SK-N-SH (cell line): ENCODE data around the gene CDH2. TPM values are rescaled to one million over a fixed set of nuclear protein-coding genes. Genes with fewer than 3 reads are reported as not detected.

Experiments
- CTCF ChIA-PET: fragments of 300-600, 350-600 bp; formaldehyde crosslinking; extraction: SDS; loops from one replicate; lab custom pipeline; 2021; lab: Yijun Ruan, JAX
- POLR2A ChIA-PET: fragments of 350-600 bp; sonication (Branson Sonifier 250); formaldehyde crosslinking; extraction: SDS; loops from one replicate; lab custom pipeline; 2020; ENCODE audit warnings: antibody characterized with exemption, inconsistent platforms; lab: Yijun Ruan, JAX
- DNase-seq: peaks from one replicate; pipeline ENCODE4 v3.0.0; 2012
- H2AFZ ChIP-seq: fragments of 200-600 bp; sonication (generic); 2 replicates; pipeline ENCODE4 v1.8.1; 2016; ENCODE audit warnings: antibody characterized with exemption, mild to moderate bottlenecking, low read depth
- H3F3A ChIP-seq: fragments of 200-600 bp; sonication (generic); replicated peaks from 2 replicates; pipeline ENCODE3; 2016; ENCODE audit warnings: antibody characterized with exemption, mild to moderate bottlenecking; ENCODE audit not compliant: insufficient read depth
- H3K27ac ChIP-seq, 2 experiments: fragments of 200-500 bp in 1 of 2; fragments of 200-600 bp in 1 of 2; sonication (Bioruptor generic) in 1 of 2; sonication (generic), shearing (Covaris generic) in 1 of 2; 2 replicates each; pipeline versions ENCODE4 v1.5.1 to v1.6.1; 2014 to 2016; ENCODE audit warnings: low read depth in 2 of 2, inconsistent platforms in 1 of 2, low read length in 1 of 2, mild to moderate bottlenecking in 1 of 2, mixed read lengths in 1 of 2
- H3K27me3 ChIP-seq: fragments of 200-600 bp; sonication (generic), shearing (Covaris generic); 2 replicates; pipeline ENCODE4 v1.6.1; 2016; ENCODE audit warnings: mixed run types; ENCODE audit not compliant: insufficient read depth
- H3K36me3 ChIP-seq, 2 experiments: fragments of 200-500 bp in 1 of 2; fragments of 200-600 bp in 1 of 2; sonication (Bioruptor generic) in 1 of 2; sonication (generic) in 1 of 2; replicated peaks in 1 of 2; 2 replicates each; pipeline versions ENCODE3 to v1.5.1; 2014 to 2016; ENCODE audit warnings: low read length in 1 of 2, mild to moderate bottlenecking in 1 of 2; ENCODE audit not compliant: insufficient read depth in 2 of 2, control insufficient read depth in 1 of 2
- H3K4me1 ChIP-seq, 2 experiments: fragments of 200-500 bp in 1 of 2; fragments of 200-600 bp in 1 of 2; sonication (Bioruptor generic) in 1 of 2; sonication (generic), shearing (Covaris generic) in 1 of 2; 2 replicates each; pipeline versions ENCODE4 v1.5.1 to v1.6.1; 2014 to 2016; ENCODE audit warnings: low read depth in 1 of 2, low read length in 1 of 2, mixed run types in 1 of 2; ENCODE audit not compliant: insufficient read depth in 2 of 2, control insufficient read depth in 1 of 2
- H3K4me2 ChIP-seq: fragments of 200-600 bp; sonication (generic), shearing (Covaris generic); 2 replicates; pipeline ENCODE4 v1.6.1; 2017; ENCODE audit warnings: mixed run types
- H3K4me3 ChIP-seq, 2 experiments: fragments of 200-500 bp in 1 of 2; fragments of 200-600 bp in 1 of 2; sonication (Bioruptor generic) in 1 of 2; sonication (generic), shearing (Covaris generic) in 1 of 2; 2 replicates each; pipeline versions ENCODE4 v1.5.1 to v1.8.1; 2014 to 2016; ENCODE audit warnings: low read depth in 2 of 2, inconsistent platforms in 1 of 2, low read length in 1 of 2, mild to moderate bottlenecking in 1 of 2, mixed read lengths in 1 of 2, moderate library complexity in 1 of 2
- H3K79me2 ChIP-seq: fragments of 200-600 bp; sonication (generic); 2 replicates; pipeline ENCODE4 v1.8.1; 2017; ENCODE audit warnings: mild to moderate bottlenecking; ENCODE audit not compliant: insufficient read depth
- H3K9ac ChIP-seq: fragments of 200-600 bp; sonication (generic); 2 replicates; pipeline ENCODE4 v1.6.1; 2017; ENCODE audit warnings: mixed run types
- H3K9me2 ChIP-seq: fragments of 200-600 bp; sonication (generic); 2 replicates; pipeline ENCODE4 v1.6.1; 2017; ENCODE audit warnings: mixed run types
- H3K9me3 ChIP-seq: fragments of 200-600 bp; sonication (generic); 2 replicates; pipeline ENCODE4 v1.6.1; 2017; ENCODE audit warnings: mixed run types, mild to moderate bottlenecking, moderate library complexity
- H4K20me1 ChIP-seq: fragments of 200-600 bp; sonication (generic); 2 replicates; pipeline ENCODE4 v1.6.1; 2017; ENCODE audit warnings: mild to moderate bottlenecking, mixed run types; ENCODE audit not compliant: insufficient read depth
- CHD2 ChIP-seq: fragments of 150-350 bp; IDR thresholded peaks from 2 replicates; pipeline ENCODE4 v1.6.1; 2018; ENCODE audit warnings: low read length; ENCODE audit not compliant: partially characterized antibody
- ELF1 ChIP-seq: IDR thresholded peaks from 2 replicates; pipeline ENCODE4 v1.4.0; 2012
- EP300 ChIP-seq, 2 experiments: IDR thresholded peaks; 2 replicates each; pipeline versions ENCODE4 v1.4.0 to v1.6.1; 2012; ENCODE audit warnings: borderline replicate concordance in 1 of 2, low read depth in 1 of 2, low read length in 1 of 2
- FOXJ3 ChIP-seq: sonication (generic); formaldehyde crosslinking; IDR thresholded peaks from 2 replicates; pipeline ENCODE4 v1.5.1; 2020; ENCODE audit warnings: mild to moderate bottlenecking, missing genetic modification reagents
- GATA2 ChIP-seq: sonication (generic); formaldehyde crosslinking; IDR thresholded peaks from 2 replicates; pipeline ENCODE4 v1.5.0; 2020; ENCODE audit warnings: mild to moderate bottlenecking, missing genetic modification reagents
- JUND ChIP-seq: IDR thresholded peaks from 2 replicates; pipeline ENCODE4 v1.4.0; 2012
- MXI1 ChIP-seq: IDR thresholded peaks from 2 replicates; pipeline ENCODE4 v1.6.1; 2012; ENCODE audit warnings: mild to moderate bottlenecking, low read depth, low read length, improper control_type of control experiment
- NFIC ChIP-seq: IDR thresholded peaks from 2 replicates; pipeline ENCODE4 v1.4.0; 2012; ENCODE audit warnings: borderline replicate concordance
- NRF1 ChIP-seq: IDR thresholded peaks from 2 replicates; pipeline ENCODE4 v1.6.1; 2012; ENCODE audit warnings: low read depth, mild to moderate bottlenecking, low read length
- RAD21 ChIP-seq: IDR thresholded peaks from 2 replicates; pipeline ENCODE4 v1.6.1; 2012; ENCODE audit warnings: mild to moderate bottlenecking, low read length
- RCOR1 ChIP-seq: fragments of 150-350 bp; IDR thresholded peaks from 2 replicates; pipeline ENCODE4 v1.6.1; 2017; ENCODE audit warnings: antibody characterized with exemption, low read length
- SIN3A ChIP-seq: IDR thresholded peaks from 2 replicates; pipeline ENCODE4 v1.6.1; 2012; ENCODE audit warnings: low read depth, mild to moderate bottlenecking, low read length, moderate library complexity, borderline replicate concordance
- SMC3 ChIP-seq: IDR thresholded peaks from 2 replicates; pipeline ENCODE4 v1.6.1; 2012; ENCODE audit warnings: low read depth, low read length, improper control_type of control experiment
- TCF12 ChIP-seq: IDR thresholded peaks from 2 replicates; pipeline ENCODE4 v1.4.0; 2012
- TEAD4 ChIP-seq: IDR thresholded peaks from 2 replicates; pipeline ENCODE4 v1.4.0; 2012; ENCODE audit warnings: mild to moderate bottlenecking, borderline replicate concordance; ENCODE audit not compliant: insufficient read depth
- USF2 ChIP-seq: fragments of 150-350 bp; IDR thresholded peaks from 2 replicates; pipeline ENCODE4 v1.6.1; 2017; ENCODE audit warnings: antibody characterized with exemption, low read length, low read depth, borderline replicate concordance
- YY1 ChIP-seq: IDR thresholded peaks from 2 replicates; pipeline ENCODE4 v1.4.0; 2012; ENCODE audit warnings: low read depth, mild to moderate bottlenecking
- ZBTB33 ChIP-seq: IDR thresholded peaks from 2 replicates; pipeline ENCODE4 v1.4.0; 2012; ENCODE audit warnings: low read depth, borderline replicate concordance
- WGBS: methylation state at CpG from one replicate; pipeline ENCODE4 v1.1.6; 2017; ENCODE audit warnings: low lambda C conversion rate; 5-methylcytosine and 5-hydroxymethylcytosine counted together
- polyA plus RNA-seq, 3 experiments: library from polyadenylated mRNA; depleted of rRNA; stranded (reverse); fragments of >200 nt; gene quantifications; 2 replicates each; pipeline ENCODE4 v1.2.3, GENCODE V29; 2012

CDH2 gene
- polyA plus RNA-seq, 1 of the 3 experiments (the other 2 are of a cell fraction), result 146 TPM

- Histone ChIP-seq H3K4me3 (no peak overlapping the region), H4K20me1 (no peaks in the 10 kb centered on the region), H3K27me3 (no peaks in the 10 kb centered on the region), H3K4me1 (no peaks in the 10 kb centered on the region; a peak in 1 of 4 replicates), H3K36me3 (no peaks in the 10 kb centered on the region), H3K79me2 (no peaks in the 10 kb centered on the region), H3K9ac (no peak overlapping the region), H3F3A (no peaks in the 10 kb centered on the region), H3K9me2 (no peaks in the 10 kb centered on the region), H2AFZ (no peak overlapping the region), H3K27ac (no peak overlapping the region), H3K4me2 (no peak overlapping the region), H3K9me3 (no peaks in the 10 kb centered on the region)
- DNase-seq, result no peak
- CTCF ChIA-PET, result no interaction called here
- 52% methylated on average over 3 of the region's 3 CpGs for WGBS
- no peak for TF ChIP-seq FOXJ3 (CRISPR knock-in tag)
- no peak for TF ChIP-seq EP300 (IDR thresholded peaks at IDR 0.05; ENCODE audit: borderline replicate concordance in 1 of 2, low read depth in 1 of 2, low read length in 1 of 2)
- no peak for TF ChIP-seq MXI1
- no peak for TF ChIP-seq SIN3A
- TF ChIP-seq YY1, result no peak
- no peak for TF ChIP-seq CHD2
- no peak for TF ChIP-seq JUND
- no peak for TF ChIP-seq TCF12
- TF ChIP-seq NRF1, result no peak
- TF ChIP-seq GATA2 (CRISPR knock-in tag), result no peak
- no peak for TF ChIP-seq USF2
- no peak for TF ChIP-seq RCOR1
- TF ChIP-seq ZBTB33, result no peak
- TF ChIP-seq NFIC, result no peak
- no peak for TF ChIP-seq TEAD4
- TF ChIP-seq ELF1, result no peak
- TF ChIP-seq RAD21, result no peak
- TF ChIP-seq SMC3, result no peak
- POLR2A ChIA-PET, result no interaction called here
Measured at GRCh38 chr18:27903906-27904305, 273.0 kb downstream of the CDH2 start.
